ENCODE measurements around the gene CNGB1.

DNA sequence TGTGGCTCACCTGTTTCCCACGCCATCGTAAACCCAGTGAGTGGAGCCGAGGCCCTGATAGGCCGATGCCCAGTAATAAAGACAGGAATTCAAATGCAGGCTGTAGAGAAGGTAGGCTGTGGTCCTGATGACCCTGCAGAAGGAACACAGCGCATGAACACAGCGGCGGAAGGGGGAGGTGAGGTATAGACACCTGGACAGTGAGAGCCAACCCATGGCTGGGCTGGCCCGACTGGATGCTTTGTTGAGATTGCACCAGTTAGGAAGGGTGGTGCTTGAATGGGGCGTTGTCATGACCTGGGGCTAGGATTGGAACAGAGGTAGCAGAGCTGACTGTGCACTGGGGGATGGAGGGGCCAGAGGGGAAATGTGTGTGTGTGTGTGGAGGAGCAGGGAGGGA is 59.2 kb downstream of the CNGB1 start:
- no peak for TF ChIP-seq POLR2AphosphoS5 (IDR thresholded peaks at IDR 0.05)
- TF ChIP-seq POLR2A (IDR thresholded peaks at IDR 0.05), result no peak
- TF ChIP-seq, protein P1, sequence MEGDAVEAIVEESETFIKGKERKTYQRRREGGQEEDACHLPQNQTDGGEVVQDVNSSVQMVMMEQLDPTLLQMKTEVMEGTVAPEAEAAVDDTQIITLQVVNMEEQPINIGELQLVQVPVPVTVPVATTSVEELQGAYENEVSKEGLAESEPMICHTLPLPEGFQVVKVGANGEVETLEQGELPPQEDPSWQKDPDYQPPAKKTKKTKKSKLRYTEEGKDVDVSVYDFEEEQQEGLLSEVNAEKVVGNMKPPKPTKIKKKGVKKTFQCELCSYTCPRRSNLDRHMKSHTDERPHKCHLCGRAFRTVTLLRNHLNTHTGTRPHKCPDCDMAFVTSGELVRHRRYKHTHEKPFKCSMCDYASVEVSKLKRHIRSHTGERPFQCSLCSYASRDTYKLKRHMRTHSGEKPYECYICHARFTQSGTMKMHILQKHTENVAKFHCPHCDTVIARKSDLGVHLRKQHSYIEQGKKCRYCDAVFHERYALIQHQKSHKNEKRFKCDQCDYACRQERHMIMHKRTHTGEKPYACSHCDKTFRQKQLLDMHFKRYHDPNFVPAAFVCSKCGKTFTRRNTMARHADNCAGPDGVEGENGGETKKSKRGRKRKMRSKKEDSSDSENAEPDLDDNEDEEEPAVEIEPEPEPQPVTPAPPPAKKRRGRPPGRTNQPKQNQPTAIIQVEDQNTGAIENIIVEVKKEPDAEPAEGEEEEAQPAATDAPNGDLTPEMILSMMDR (IDR thresholded peaks at IDR 0.05), result no peak
